H9 (cell line): ENCODE measurements around the gene SURF2. TPM values are rescaled to one million over a fixed set of nuclear protein-coding genes. Genes with fewer than 3 reads are reported as not detected.

ENCODE experiments used
- DNase-seq: peaks from one replicate; pipeline ENCODE4 v3.0.0-alpha.2; 2017
- H2AFZ ChIP-seq: one replicate; pipeline ENCODE4 v1.6.1; 2013; ENCODE audit warnings: mild to moderate bottlenecking, low read length, control low read depth, moderate library complexity
- H2AK5ac ChIP-seq: 2 replicates; pipeline ENCODE4 v1.6.1; 2013; ENCODE audit warnings: low read length, control low read depth, mixed read lengths; ENCODE audit not compliant: insufficient read length
- H2BK120ac ChIP-seq: one replicate; pipeline ENCODE4 v1.6.1; 2013; ENCODE audit warnings: low read depth, mild to moderate bottlenecking, low read length, control low read depth, inconsistent platforms; ENCODE audit not compliant: poor library complexity, severe bottlenecking
- H2BK12ac ChIP-seq: 2 replicates; pipeline ENCODE4 v1.6.1; 2013; ENCODE audit warnings: low read length, control low read depth, mixed read lengths, low read depth; ENCODE audit not compliant: insufficient read length
- H2BK15ac ChIP-seq: 2 replicates; pipeline ENCODE4 v1.6.1; 2013; ENCODE audit warnings: low read depth, low read length, control low read depth
- H2BK20ac ChIP-seq: one replicate; pipeline ENCODE4 v1.6.1; 2013; ENCODE audit warnings: low read depth, mild to moderate bottlenecking, low read length, control low read depth, inconsistent platforms; ENCODE audit not compliant: poor library complexity, severe bottlenecking
- H2BK5ac ChIP-seq: 2 replicates; pipeline ENCODE4 v1.6.1; 2013; ENCODE audit warnings: low read length, control low read depth, mixed read lengths; ENCODE audit not compliant: insufficient read length
- H3K14ac ChIP-seq: 2 replicates; pipeline ENCODE4 v1.6.1; 2013; ENCODE audit warnings: low read length, control low read depth; ENCODE audit not compliant: insufficient read depth
- H3K18ac ChIP-seq: 2 replicates; pipeline ENCODE4 v1.6.1; 2013; ENCODE audit warnings: low read depth, mild to moderate bottlenecking, mixed read lengths, low read length, control low read depth; ENCODE audit not compliant: insufficient read length
- H3K23ac ChIP-seq: 2 replicates; pipeline ENCODE4 v1.6.1; 2013; ENCODE audit warnings: low read length, control low read depth, mixed read lengths, low read depth; ENCODE audit not compliant: insufficient read length
- H3K23me2 ChIP-seq: 2 replicates; pipeline ENCODE4 v1.6.1; 2013; ENCODE audit warnings: low read depth, mild to moderate bottlenecking, mixed read lengths, low read length, control low read depth; ENCODE audit not compliant: insufficient read length, poor library complexity, severe bottlenecking
- H3K27ac ChIP-seq: 2 replicates; pipeline ENCODE4 v1.5.1; 2013; ENCODE audit warnings: low read length, control low read depth, mixed read lengths, low read depth; ENCODE audit not compliant: insufficient read length
- H3K27me3 ChIP-seq: 2 replicates; pipeline ENCODE4 v1.6.1; 2013; ENCODE audit warnings: low read length, control low read depth, inconsistent platforms; ENCODE audit not compliant: insufficient read depth
- H3K4ac ChIP-seq: 2 replicates; pipeline ENCODE4 v1.6.1; 2013; ENCODE audit warnings: low read depth, mild to moderate bottlenecking, control low read depth, inconsistent platforms, low read length, moderate library complexity
- H3K4me1 ChIP-seq: 2 replicates; pipeline ENCODE4 v1.6.1; 2013; ENCODE audit warnings: low read length, control low read depth, inconsistent platforms; ENCODE audit not compliant: insufficient read depth
- H3K4me2 ChIP-seq: 2 replicates; pipeline ENCODE4 v1.6.1; 2013; ENCODE audit warnings: low read length, control low read depth, mixed read lengths; ENCODE audit not compliant: insufficient read length, insufficient read depth
- H3K56ac ChIP-seq: 2 replicates; pipeline ENCODE4 v1.6.1; 2013; ENCODE audit warnings: low read depth, mild to moderate bottlenecking, mixed read lengths, low read length, control low read depth; ENCODE audit not compliant: insufficient read length
- H3K79me1 ChIP-seq: 2 replicates; pipeline ENCODE4 v1.6.1; 2013; ENCODE audit warnings: low read depth, mild to moderate bottlenecking, moderate library complexity, low read length, control low read depth, inconsistent platforms; ENCODE audit not compliant: insufficient read depth, poor library complexity, severe bottlenecking
- H3K79me2 ChIP-seq: 2 replicates; pipeline ENCODE4 v1.6.1; 2013; ENCODE audit warnings: low read length, control low read depth, inconsistent platforms; ENCODE audit not compliant: insufficient read depth
- H3K9ac ChIP-seq: 2 replicates; pipeline ENCODE4 v1.6.1; 2013; ENCODE audit warnings: low read length, control low read depth, mixed read lengths; ENCODE audit not compliant: insufficient read length; ENCODE audit errors: extremely low read depth
- H3K9me3 ChIP-seq: one replicate; pipeline ENCODE4 v1.6.1; 2013; ENCODE audit warnings: low read depth, low read length, inconsistent platforms; ENCODE audit not compliant: control insufficient read depth
- H3T11ph ChIP-seq: one replicate; pipeline ENCODE4 v1.6.1; 2013; ENCODE audit warnings: mild to moderate bottlenecking, low read length, control low read depth, inconsistent platforms
- H4K20me1 ChIP-seq: one replicate; pipeline ENCODE4 v1.6.1; 2013; ENCODE audit not compliant: control insufficient read depth, insufficient read length, insufficient read depth
- H4K5ac ChIP-seq: 2 replicates; pipeline ENCODE4 v1.6.1; 2013; ENCODE audit warnings: low read depth, mild to moderate bottlenecking, mixed read lengths, low read length, control low read depth; ENCODE audit not compliant: insufficient read length
- H4K8ac ChIP-seq: replicated peaks from 2 replicates; pipeline ENCODE4 v1.6.1; 2013; ENCODE audit warnings: low read length, control low read depth, mixed read lengths, low read depth; ENCODE audit not compliant: insufficient read length
- H4K91ac ChIP-seq: 2 replicates; pipeline ENCODE4 v1.6.1; 2013; ENCODE audit warnings: low read depth, mild to moderate bottlenecking, moderate library complexity, mixed read lengths, low read length, control low read depth; ENCODE audit not compliant: insufficient read length
- H3K27ac Mint-ChIP-seq, 3 experiments: 2 replicates in 2 of 3; 3 replicates in 1 of 3; pipeline ENCODE4 v1.8.0; 2020 to 2021; ENCODE audit warnings: mixed read lengths in 3 of 3, mild to moderate bottlenecking in 1 of 3, moderate library complexity in 1 of 3
- H3K27me3 Mint-ChIP-seq: 2 replicates; pipeline ENCODE4 v1.8.0; 2021; ENCODE audit warnings: low read depth, mild to moderate bottlenecking, moderate library complexity, mixed read lengths
- H3K36me3 Mint-ChIP-seq, 3 experiments: 2 replicates in 2 of 3; 3 replicates in 1 of 3; pipeline ENCODE4 v1.8.0; 2020 to 2021; ENCODE audit warnings: low read depth in 3 of 3, mixed read lengths in 3 of 3; ENCODE audit not compliant: insufficient read depth in 1 of 3
- H3K4me1 Mint-ChIP-seq, 2 experiments: 2 replicates each; pipeline ENCODE4 v1.8.0; 2020; ENCODE audit warnings: mixed read lengths in 2 of 2
- H3K4me3 Mint-ChIP-seq, 2 experiments: 2 replicates in 1 of 2; 3 replicates in 1 of 2; pipeline ENCODE4 v1.8.0; 2020 to 2021; ENCODE audit warnings: mild to moderate bottlenecking in 2 of 2, mixed read lengths in 2 of 2, moderate library complexity in 1 of 2
- H3K9me3 Mint-ChIP-seq, 2 experiments: 2 replicates in 1 of 2; 3 replicates in 1 of 2; pipeline ENCODE4 v1.8.0; 2020; ENCODE audit warnings: mild to moderate bottlenecking in 2 of 2, mixed read lengths in 2 of 2, moderate library complexity in 1 of 2
- CTCF ChIP-seq: fragments of 200-600 bp; sonication (generic); conservative IDR thresholded peaks from 3 replicates; pipeline ENCODE4 v1.8.0; 2021; ENCODE audit warnings: antibody characterized with exemption, mild to moderate bottlenecking
- WGBS: extraction: QIAGEN DNeasy Blood & Tissue Kit; methylation state at CpG from one replicate; pipeline ENCODE4 v1.1.7; 2013; ENCODE audit warnings: missing lambda C conversion rate, low lambda C conversion rate, mixed read lengths; ENCODE audit not compliant: insufficient read length; ENCODE audit errors: extremely low coverage; 5-methylcytosine and 5-hydroxymethylcytosine counted together
- total RNA-seq: library from RNA; stranded (reverse); gene quantifications from 2 replicates; pipeline ENCODE4 v1.2.1, GENCODE V29; 2021

Gene SURF2
- total RNA-seq, 1 experiment from 2014 or later = 44.4 TPM

- Histone ChIP-seq H4K91ac (no peak overlapping the region), H4K8ac (no peak overlapping the region), H3K27ac (no peak overlapping the region), H4K5ac (no peak overlapping the region), H3K4me1 (no peaks in the 10 kb centered on the region; the same call in 1 of the 2 replicates), H3K79me1 (no peaks in the 10 kb centered on the region), H2BK120ac (no peak overlapping the region), H2AFZ (no peak overlapping the region), H3K9ac (no peak overlapping the region), H3K79me2 (peaks cover 7% of the 10 kb centered on the region; the same call in 1 of the 2 replicates), H4K20me1 (no peaks in the 10 kb centered on the region), H2BK20ac (no peak overlapping the region), H2AK5ac (no peak overlapping the region), H2BK15ac (no peak overlapping the region), H3K14ac (no peak overlapping the region), H3K18ac (no peak overlapping the region), H3K23me2 (peaks cover 10% of the 10 kb centered on the region), H2BK5ac (no peak overlapping the region), H3T11ph (no peak overlapping the region), H3K4ac (no peak overlapping the region), H3K56ac (no peak overlapping the region), H3K23ac (no peak overlapping the region), H3K4me2 (no peak overlapping the region), H3K27me3 (no peaks in the 10 kb centered on the region), H2BK12ac (no peak overlapping the region), H3K9me3 (no peaks in the 10 kb centered on the region)
- H3K9me3 Mint-ChIP-seq = peaks cover 0 to 3% of the 10 kb centered on the region in 2 experiments; a peak in 1 of 5 replicates
- H3K36me3 Mint-ChIP-seq = peaks cover 41 to 55% (median 50%) of the 10 kb centered on the region in 3 experiments
- no peaks in the 10 kb centered on the region for H3K27me3 Mint-ChIP-seq
- peak; percentile 93 for DNase-seq
- H3K4me1 Mint-ChIP-seq = peaks cover 16 to 27% of the 10 kb centered on the region in 2 experiments
- H3K27ac Mint-ChIP-seq = peak overlapping the region in 2 of 3 experiments; percentile 61 to 80; a peak in 2 of 7 replicates
- no CpG with 5 or more reads among the region's 14 CpGs for WGBS
- peak; percentile 74 for TF ChIP-seq CTCF
- H3K4me3 Mint-ChIP-seq = no peak overlapping the region
Measured at GRCh38 chr9:133351908-133352634, 4.3 kb upstream of the SURF2 start.
